Liver (tissue), 9 donors: ENCODE results near the gene TNFAIP1. TPM values are rescaled to one million over a fixed set of nuclear protein-coding genes. Genes with fewer than 3 reads are reported as not detected.

ENCODE experiments used
- DNase-seq: peaks from one replicate; pipeline ENCODE4 v3.0.0-alpha.2; 2017; ENCODE audit warnings: low spot score
- H3K27ac ChIP-seq, 2 donors: one replicate each; pipeline ENCODE4 v1.7.0; 2013; ENCODE audit warnings: inconsistent platforms in 2 of 2, low read length in 2 of 2, control low read depth in 1 of 2, low read depth in 1 of 2, mild to moderate bottlenecking in 1 of 2
- H3K27me3 ChIP-seq, 4 donors: one replicate each; pipeline versions ENCODE4 v1.6.1 to v1.7.0; 2013; ENCODE audit warnings: low read length in 3 of 4, inconsistent platforms in 1 of 4, mild to moderate bottlenecking in 1 of 4, moderate library complexity in 1 of 4; ENCODE audit not compliant: control insufficient read depth in 4 of 4, insufficient read depth in 4 of 4
- H3K36me3 ChIP-seq, 4 donors: one replicate each; pipeline versions ENCODE4 v1.6.1 to v1.7.0; 2013; ENCODE audit warnings: low read length in 3 of 4, mild to moderate bottlenecking in 3 of 4, low read depth in 1 of 4, moderate library complexity in 1 of 4; ENCODE audit not compliant: control insufficient read depth in 4 of 4, insufficient read depth in 3 of 4
- H3K4me1 ChIP-seq, 4 donors: one replicate each; pipeline versions ENCODE4 v1.6.1 to v1.7.0; 2013; ENCODE audit warnings: low read length in 3 of 4, mild to moderate bottlenecking in 3 of 4, moderate library complexity in 1 of 4; ENCODE audit not compliant: control insufficient read depth in 4 of 4, insufficient read depth in 4 of 4
- H3K4me3 ChIP-seq, 3 donors: one replicate each; pipeline versions ENCODE4 v1.6.1 to v1.7.0; 2013; ENCODE audit warnings: low read length in 3 of 3, control low read depth in 1 of 3, low read depth in 1 of 3, mild to moderate bottlenecking in 1 of 3
- H3K9ac ChIP-seq, 2 donors: one replicate each; pipeline ENCODE4 v1.7.0; 2013; ENCODE audit warnings: low read length in 2 of 2, mild to moderate bottlenecking in 2 of 2, moderate library complexity in 2 of 2, control low read depth in 1 of 2, low read depth in 1 of 2
- H3K9me3 ChIP-seq, 4 donors: one replicate each; pipeline versions ENCODE4 v1.6.1 to v1.7.0; 2013; ENCODE audit warnings: low read length in 3 of 4; ENCODE audit not compliant: control insufficient read depth in 4 of 4
- EGR1 ChIP-seq, 2 donors: IDR thresholded peaks; 2 replicates each; pipeline ENCODE4 v1.6.1; 2016 to 2018; ENCODE audit warnings: antibody characterized with exemption in 2 of 2, low read depth in 2 of 2
- FOXA1 ChIP-seq: IDR thresholded peaks from 2 replicates; pipeline ENCODE4 v1.6.1; 2016; ENCODE audit warnings: antibody characterized with exemption
- FOXA2 ChIP-seq: IDR thresholded peaks from 2 replicates; pipeline ENCODE4 v1.6.1; 2016; ENCODE audit warnings: antibody characterized with exemption
- GABPA ChIP-seq, 2 donors: IDR thresholded peaks in 1 of 2; conservative IDR thresholded peaks in 1 of 2; 2 replicates each; pipeline ENCODE4 v1.6.1; 2016; ENCODE audit warnings: antibody characterized with exemption in 2 of 2, mild to moderate bottlenecking in 1 of 2, moderate library complexity in 1 of 2
- HNF4A ChIP-seq, 2 donors: conservative IDR thresholded peaks; 2 replicates each; pipeline ENCODE4 v1.6.1; 2016; ENCODE audit warnings: antibody characterized with exemption in 2 of 2, mild to moderate bottlenecking in 2 of 2
- HNF4G ChIP-seq: IDR thresholded peaks from 2 replicates; pipeline ENCODE4 v1.6.1; 2016; ENCODE audit warnings: antibody characterized with exemption
- NR2F2 ChIP-seq: IDR thresholded peaks from 2 replicates; pipeline ENCODE4 v1.6.1; 2016; ENCODE audit warnings: antibody characterized with exemption
- RAD21 ChIP-seq, 2 donors: IDR thresholded peaks; 2 replicates each; pipeline ENCODE4 v1.6.1; 2016; ENCODE audit warnings: antibody characterized with exemption in 2 of 2, mild to moderate bottlenecking in 2 of 2
- SP1 ChIP-seq: IDR thresholded peaks from 2 replicates; pipeline ENCODE4 v1.6.1; 2018; ENCODE audit warnings: antibody characterized with exemption, mild to moderate bottlenecking
- YY1 ChIP-seq: IDR thresholded peaks from 2 replicates; pipeline ENCODE4 v1.6.1; 2016; ENCODE audit warnings: antibody characterized with exemption, mild to moderate bottlenecking
- WGBS: extraction: QIAGEN DNeasy Blood & Tissue Kit; methylation state at CpG from one replicate; pipeline ENCODE4 v1.1.7; 2013; 5-methylcytosine and 5-hydroxymethylcytosine counted together
- polyA plus RNA-seq, 2 donors: library from polyadenylated mRNA; stranded (reverse) in 1 of 2; unstranded in 1 of 2; fragments of 200-250 nt in 1 of 2; fragments of >200 nt in 1 of 2; fragmentation: Nextera tagmentation in 1 of 2; extraction: Ambion mirVana in 1 of 2; gene quantifications; one replicate each; pipeline versions ENCODE4 v1.2.1 to v1.2.3, GENCODE V29; 2013 to 2015
- total RNA-seq, 2 donors: library from RNA; depleted of rRNA; stranded (reverse); fragments of >200 nt; gene quantifications; one replicate each; pipeline ENCODE4 v1.2.3, GENCODE V29; 2014
- TF ChIP-seq, protein P1 (sequence below): IDR thresholded peaks from 2 replicates; pipeline ENCODE4 v1.6.1; 2016; ENCODE audit warnings: antibody characterized with exemption
- TF ChIP-seq, protein P2 (sequence below): IDR thresholded peaks from 2 replicates; pipeline ENCODE4 v1.6.1; 2016; ENCODE audit warnings: antibody characterized with exemption, mild to moderate bottlenecking
- TF ChIP-seq, protein P3 (sequence below): fragments of 150-350 bp; IDR thresholded peaks from 2 replicates; pipeline ENCODE4 v1.5.1; 2017; ENCODE audit warnings: improper control_type of control experiment, low read depth, low read length; ENCODE audit not compliant: missing input control
- TF ChIP-seq, protein P4 (sequence below): IDR thresholded peaks from 2 replicates; pipeline ENCODE4 v1.6.1; 2016; ENCODE audit warnings: antibody characterized with exemption
- donor health status: healthy.
- donor health status: healthy.
- donor health status: healthy.
- donor health status: healthy.
- donor health status: healthy.

The TNFAIP1 gene
- total and polyA plus RNA-seq, 4 donors = 11.7 to 31.7 (median 19.6) TPM

DNA sequence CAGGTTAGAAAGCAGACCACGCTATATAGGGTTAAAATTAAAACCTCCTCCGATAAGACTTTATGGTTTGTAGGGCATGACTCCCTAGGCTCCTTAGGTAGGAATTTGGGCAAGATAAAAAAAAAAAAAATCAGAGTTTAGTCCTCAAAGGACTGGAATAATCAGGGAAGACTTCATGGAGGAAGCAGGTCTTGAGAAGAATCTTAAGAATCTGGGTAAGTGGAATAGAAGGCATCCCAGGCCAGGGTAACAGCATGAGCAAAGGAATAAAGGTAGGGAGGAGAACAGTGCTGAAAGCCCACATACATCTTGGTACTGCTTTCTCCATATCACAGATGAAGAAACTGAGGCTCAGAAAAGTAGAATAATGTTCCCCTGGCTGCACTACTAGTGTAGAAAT is 55.0 kb downstream of the TNFAIP1 start:
- DNase-seq = no peak
- H3K36me3 ChIP-seq = peaks cover 2 to 19% (median 5%) of the 10 kb centered on the region in 4 donors
- WGBS = 98% methylated on average over 2 of the region's 2 CpGs

DNA sequence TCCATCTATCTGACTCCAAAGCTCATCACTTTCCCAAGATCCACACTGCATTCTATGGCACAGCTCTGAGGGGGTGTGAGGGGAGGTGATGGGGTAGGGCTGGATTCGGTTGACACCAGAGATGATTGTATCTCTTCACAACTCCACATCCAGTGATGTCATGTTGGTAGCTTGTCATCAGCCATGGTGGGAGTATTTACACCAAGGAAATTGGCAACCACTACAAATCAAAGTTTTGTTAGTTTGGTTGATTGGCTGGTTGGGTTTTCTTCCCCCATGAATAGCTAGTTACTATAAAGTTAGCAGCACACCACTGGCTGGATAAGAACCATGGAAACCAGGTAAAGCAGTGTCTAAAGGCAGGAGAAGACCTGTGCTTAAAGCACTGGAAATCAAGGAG is 55.4 kb downstream of the TNFAIP1 start:
- no peak for DNase-seq
- 99% methylated on average over 1 of the region's 1 CpG for WGBS
- H3K4me1 ChIP-seq = no peaks in the 10 kb centered on the region
- no peak overlapping the region for H3K27ac ChIP-seq
- H3K9ac ChIP-seq = no peak overlapping the region
- H3K27me3 ChIP-seq = no peaks in the 10 kb centered on the region
- H3K36me3 ChIP-seq = peaks cover 2 to 19% (median 7%) of the 10 kb centered on the region in 4 donors
- TF ChIP-seq HNF4A (conservative IDR thresholded peaks at IDR 0.05) (no peak), RAD21 (IDR thresholded peaks at IDR 0.05) (no peak), HNF4G (no peak)
- H3K9me3 ChIP-seq = no peaks in the 10 kb centered on the region
- H3K4me3 ChIP-seq = no peak overlapping the region

More for the DNA sequence above, 55.0 kb downstream of the TNFAIP1 start:
- H3K4me3 ChIP-seq = no peak overlapping the region
- no peaks in the 10 kb centered on the region for H3K9me3 ChIP-seq
- no peaks in the 10 kb centered on the region for H3K4me1 ChIP-seq
- H3K9ac ChIP-seq = no peak overlapping the region
- no peak overlapping the region for H3K27ac ChIP-seq
- TF ChIP-seq, protein P1, sequence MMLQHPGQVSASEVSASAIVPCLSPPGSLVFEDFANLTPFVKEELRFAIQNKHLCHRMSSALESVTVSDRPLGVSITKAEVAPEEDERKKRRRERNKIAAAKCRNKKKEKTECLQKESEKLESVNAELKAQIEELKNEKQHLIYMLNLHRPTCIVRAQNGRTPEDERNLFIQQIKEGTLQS = no peak
- TF ChIP-seq, protein P2, sequence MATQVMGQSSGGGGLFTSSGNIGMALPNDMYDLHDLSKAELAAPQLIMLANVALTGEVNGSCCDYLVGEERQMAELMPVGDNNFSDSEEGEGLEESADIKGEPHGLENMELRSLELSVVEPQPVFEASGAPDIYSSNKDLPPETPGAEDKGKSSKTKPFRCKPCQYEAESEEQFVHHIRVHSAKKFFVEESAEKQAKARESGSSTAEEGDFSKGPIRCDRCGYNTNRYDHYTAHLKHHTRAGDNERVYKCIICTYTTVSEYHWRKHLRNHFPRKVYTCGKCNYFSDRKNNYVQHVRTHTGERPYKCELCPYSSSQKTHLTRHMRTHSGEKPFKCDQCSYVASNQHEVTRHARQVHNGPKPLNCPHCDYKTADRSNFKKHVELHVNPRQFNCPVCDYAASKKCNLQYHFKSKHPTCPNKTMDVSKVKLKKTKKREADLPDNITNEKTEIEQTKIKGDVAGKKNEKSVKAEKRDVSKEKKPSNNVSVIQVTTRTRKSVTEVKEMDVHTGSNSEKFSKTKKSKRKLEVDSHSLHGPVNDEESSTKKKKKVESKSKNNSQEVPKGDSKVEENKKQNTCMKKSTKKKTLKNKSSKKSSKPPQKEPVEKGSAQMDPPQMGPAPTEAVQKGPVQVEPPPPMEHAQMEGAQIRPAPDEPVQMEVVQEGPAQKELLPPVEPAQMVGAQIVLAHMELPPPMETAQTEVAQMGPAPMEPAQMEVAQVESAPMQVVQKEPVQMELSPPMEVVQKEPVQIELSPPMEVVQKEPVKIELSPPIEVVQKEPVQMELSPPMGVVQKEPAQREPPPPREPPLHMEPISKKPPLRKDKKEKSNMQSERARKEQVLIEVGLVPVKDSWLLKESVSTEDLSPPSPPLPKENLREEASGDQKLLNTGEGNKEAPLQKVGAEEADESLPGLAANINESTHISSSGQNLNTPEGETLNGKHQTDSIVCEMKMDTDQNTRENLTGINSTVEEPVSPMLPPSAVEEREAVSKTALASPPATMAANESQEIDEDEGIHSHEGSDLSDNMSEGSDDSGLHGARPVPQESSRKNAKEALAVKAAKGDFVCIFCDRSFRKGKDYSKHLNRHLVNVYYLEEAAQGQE = no peak
- no peak for TF ChIP-seq SP1
- TF ChIP-seq HNF4G = no peak
- no peak for TF ChIP-seq YY1
- TF ChIP-seq, protein P3, sequence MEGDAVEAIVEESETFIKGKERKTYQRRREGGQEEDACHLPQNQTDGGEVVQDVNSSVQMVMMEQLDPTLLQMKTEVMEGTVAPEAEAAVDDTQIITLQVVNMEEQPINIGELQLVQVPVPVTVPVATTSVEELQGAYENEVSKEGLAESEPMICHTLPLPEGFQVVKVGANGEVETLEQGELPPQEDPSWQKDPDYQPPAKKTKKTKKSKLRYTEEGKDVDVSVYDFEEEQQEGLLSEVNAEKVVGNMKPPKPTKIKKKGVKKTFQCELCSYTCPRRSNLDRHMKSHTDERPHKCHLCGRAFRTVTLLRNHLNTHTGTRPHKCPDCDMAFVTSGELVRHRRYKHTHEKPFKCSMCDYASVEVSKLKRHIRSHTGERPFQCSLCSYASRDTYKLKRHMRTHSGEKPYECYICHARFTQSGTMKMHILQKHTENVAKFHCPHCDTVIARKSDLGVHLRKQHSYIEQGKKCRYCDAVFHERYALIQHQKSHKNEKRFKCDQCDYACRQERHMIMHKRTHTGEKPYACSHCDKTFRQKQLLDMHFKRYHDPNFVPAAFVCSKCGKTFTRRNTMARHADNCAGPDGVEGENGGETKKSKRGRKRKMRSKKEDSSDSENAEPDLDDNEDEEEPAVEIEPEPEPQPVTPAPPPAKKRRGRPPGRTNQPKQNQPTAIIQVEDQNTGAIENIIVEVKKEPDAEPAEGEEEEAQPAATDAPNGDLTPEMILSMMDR = no peak
- TF ChIP-seq FOXA2 = no peak
- TF ChIP-seq GABPA (IDR thresholded peaks at IDR 0.05 in 1 of 2, conservative IDR thresholded peaks at IDR 0.05 in 1 of 2) = no peak
- no peak for TF ChIP-seq EGR1 (IDR thresholded peaks at IDR 0.05; ENCODE audit: low read depth in 2 of 2)
- no peak for TF ChIP-seq RAD21 (IDR thresholded peaks at IDR 0.05)
- no peak for TF ChIP-seq NR2F2
- no peak for TF ChIP-seq HNF4A (conservative IDR thresholded peaks at IDR 0.05)
- TF ChIP-seq, protein P4, sequence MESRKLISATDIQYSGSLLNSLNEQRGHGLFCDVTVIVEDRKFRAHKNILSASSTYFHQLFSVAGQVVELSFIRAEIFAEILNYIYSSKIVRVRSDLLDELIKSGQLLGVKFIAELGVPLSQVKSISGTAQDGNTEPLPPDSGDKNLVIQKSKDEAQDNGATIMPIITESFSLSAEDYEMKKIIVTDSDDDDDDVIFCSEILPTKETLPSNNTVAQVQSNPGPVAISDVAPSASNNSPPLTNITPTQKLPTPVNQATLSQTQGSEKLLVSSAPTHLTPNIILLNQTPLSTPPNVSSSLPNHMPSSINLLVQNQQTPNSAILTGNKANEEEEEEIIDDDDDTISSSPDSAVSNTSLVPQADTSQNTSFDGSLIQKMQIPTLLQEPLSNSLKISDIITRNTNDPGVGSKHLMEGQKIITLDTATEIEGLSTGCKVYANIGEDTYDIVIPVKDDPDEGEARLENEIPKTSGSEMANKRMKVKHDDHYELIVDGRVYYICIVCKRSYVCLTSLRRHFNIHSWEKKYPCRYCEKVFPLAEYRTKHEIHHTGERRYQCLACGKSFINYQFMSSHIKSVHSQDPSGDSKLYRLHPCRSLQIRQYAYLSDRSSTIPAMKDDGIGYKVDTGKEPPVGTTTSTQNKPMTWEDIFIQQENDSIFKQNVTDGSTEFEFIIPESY = no peak
- TF ChIP-seq FOXA1 = no peak
- H3K27me3 ChIP-seq = no peaks in the 10 kb centered on the region
